HG02884 (cell line): Measurements from ENCODE around the gene SLC13A5.
"Not testable (repeated sequence)": the region's sequence is repeated elsewhere in the genome, so short reads cannot be mapped to it uniquely, and the experiment has no call there.

Experiments
- ATAC-seq: cut with Tn5 transposase; IDR thresholded peaks from one replicate; pipeline ENCODE4 v1.9.1; 2021; ENCODE audit warnings: mild to moderate bottlenecking, moderate library complexity; ENCODE audit not compliant: unreplicated experiment

Gene SLC13A5

GRCh38 chr17:6713130-6713917 lies at the start of gene SLC13A5:
SLC13A5 (minus strand) TSS chr17:6713369; CDS start chr17:6713333, 36 bp downstream.
- no peak for ATAC-seq

GRCh38 chr17:6761779-6762178 lies 48.6 kb upstream of the SLC13A5 start:
- ATAC-seq = no peak

- no peak for ATAC-seq
Observed at GRCh38 chr17:6757747-6758146, 44.6 kb upstream of the SLC13A5 start.

- ATAC-seq = no peak
Observed at GRCh38 chr17:6756425-6757031, 43.4 kb upstream of the SLC13A5 start.

GRCh38 chr17:6755731-6756184 lies 42.6 kb upstream of the SLC13A5 start, which contains the start of gene XAF1:
XAF1 (plus strand) TSS chr17:6756046; CDS start chr17:6756079, 33 bp downstream.
- no peak for ATAC-seq

- ATAC-seq = no peak
Observed at GRCh38 chr17:6755281-6755680, 42.1 kb upstream of the SLC13A5 start.

- no peak for ATAC-seq
Observed at GRCh38 chr17:6753546-6753945, 40.4 kb upstream of the SLC13A5 start.

GRCh38 chr17:6753006-6753445 lies 39.9 kb upstream of the SLC13A5 start:
- no peak for ATAC-seq

GRCh38 chr17:6752068-6752909 lies 39.1 kb upstream of the SLC13A5 start:
- no peak for ATAC-seq

GRCh38 chr17:6749519-6749918 lies 36.4 kb upstream of the SLC13A5 start:
- no peak for ATAC-seq

GRCh38 chr17:6748617-6749016 lies 35.4 kb upstream of the SLC13A5 start:
- ATAC-seq = no peak

GRCh38 chr17:6746665-6747064 lies 33.5 kb upstream of the SLC13A5 start:
- not testable (repeated sequence) for ATAC-seq

GRCh38 chr17:6729531-6729930 lies 16.4 kb upstream of the SLC13A5 start:
- ATAC-seq = no peak

- no peak for ATAC-seq
Observed at GRCh38 chr17:6724009-6724408, 10.8 kb upstream of the SLC13A5 start.

- ATAC-seq = no peak
Observed at GRCh38 chr17:6721744-6722143, 8.6 kb upstream of the SLC13A5 start.

GRCh38 chr17:6716736-6717135 lies 3.6 kb upstream of the SLC13A5 start:
- no peak for ATAC-seq

- ATAC-seq = no peak
Observed at GRCh38 chr17:6714315-6714874, 1.2 kb upstream of the SLC13A5 start.

GRCh38 chr17:6713918-6714271 lies 726 bp upstream of the SLC13A5 start:
- no peak for ATAC-seq

GRCh38 chr17:6712854-6713129 lies 377 bp downstream of the SLC13A5 start:
- ATAC-seq = no peak

GRCh38 chr17:6712058-6712853 lies 913 bp downstream of the SLC13A5 start:
- ATAC-seq = no peak

GRCh38 chr17:6711681-6712057 lies 1.5 kb downstream of the SLC13A5 start:
- no peak for ATAC-seq
